ENCODE measurements around the gene THEM4.

DNA sequence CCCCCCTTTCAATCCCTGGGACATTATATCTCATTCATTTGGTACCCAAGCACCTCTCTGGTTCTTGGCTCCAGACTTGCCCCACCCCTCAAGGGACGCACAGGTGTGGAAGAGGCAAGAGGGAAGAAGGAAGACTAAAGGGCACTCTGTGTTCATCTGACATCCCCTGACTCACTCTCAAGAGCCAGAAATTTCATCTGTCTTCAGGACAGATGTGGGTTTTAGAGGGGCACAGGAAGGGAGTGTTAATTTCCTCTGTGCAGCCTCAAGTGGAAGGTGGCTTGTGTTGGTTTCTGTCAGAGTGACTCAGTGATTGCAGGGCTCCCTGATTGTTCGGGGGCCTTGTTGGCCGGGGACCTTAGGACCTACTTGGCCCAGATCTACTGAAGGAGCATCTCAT lies 72.1 kb downstream of the THEM4 start:
- TF ChIP-seq, protein P1, sequence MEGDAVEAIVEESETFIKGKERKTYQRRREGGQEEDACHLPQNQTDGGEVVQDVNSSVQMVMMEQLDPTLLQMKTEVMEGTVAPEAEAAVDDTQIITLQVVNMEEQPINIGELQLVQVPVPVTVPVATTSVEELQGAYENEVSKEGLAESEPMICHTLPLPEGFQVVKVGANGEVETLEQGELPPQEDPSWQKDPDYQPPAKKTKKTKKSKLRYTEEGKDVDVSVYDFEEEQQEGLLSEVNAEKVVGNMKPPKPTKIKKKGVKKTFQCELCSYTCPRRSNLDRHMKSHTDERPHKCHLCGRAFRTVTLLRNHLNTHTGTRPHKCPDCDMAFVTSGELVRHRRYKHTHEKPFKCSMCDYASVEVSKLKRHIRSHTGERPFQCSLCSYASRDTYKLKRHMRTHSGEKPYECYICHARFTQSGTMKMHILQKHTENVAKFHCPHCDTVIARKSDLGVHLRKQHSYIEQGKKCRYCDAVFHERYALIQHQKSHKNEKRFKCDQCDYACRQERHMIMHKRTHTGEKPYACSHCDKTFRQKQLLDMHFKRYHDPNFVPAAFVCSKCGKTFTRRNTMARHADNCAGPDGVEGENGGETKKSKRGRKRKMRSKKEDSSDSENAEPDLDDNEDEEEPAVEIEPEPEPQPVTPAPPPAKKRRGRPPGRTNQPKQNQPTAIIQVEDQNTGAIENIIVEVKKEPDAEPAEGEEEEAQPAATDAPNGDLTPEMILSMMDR (IDR thresholded peaks at IDR 0.05): no peak
- TF ChIP-seq POLR2A (IDR thresholded peaks at IDR 0.05; ENCODE audit: low read depth): no peak
